Measurements from ENCODE around the gene CASZ1.

DNA sequence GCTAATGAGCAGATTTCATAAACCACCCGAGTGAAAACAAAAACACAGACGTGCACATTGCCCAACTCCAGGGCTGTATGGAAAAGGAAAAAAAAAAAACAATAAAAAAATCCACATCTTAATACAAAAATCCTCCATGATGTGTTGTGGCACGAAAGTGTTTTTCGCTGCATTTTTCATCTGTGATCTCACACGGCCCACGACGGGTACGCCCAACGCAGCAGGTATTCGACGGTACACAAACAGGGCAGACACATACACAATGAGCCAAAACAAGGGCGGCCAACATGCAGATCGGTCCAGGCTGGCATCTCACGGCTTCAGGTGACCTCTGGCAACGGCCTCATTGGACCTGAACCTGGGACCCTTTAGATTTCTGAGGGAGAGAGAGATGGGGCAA lies 31.1 kb downstream of the CASZ1 start:
- TF ChIP-seq, protein P1, sequence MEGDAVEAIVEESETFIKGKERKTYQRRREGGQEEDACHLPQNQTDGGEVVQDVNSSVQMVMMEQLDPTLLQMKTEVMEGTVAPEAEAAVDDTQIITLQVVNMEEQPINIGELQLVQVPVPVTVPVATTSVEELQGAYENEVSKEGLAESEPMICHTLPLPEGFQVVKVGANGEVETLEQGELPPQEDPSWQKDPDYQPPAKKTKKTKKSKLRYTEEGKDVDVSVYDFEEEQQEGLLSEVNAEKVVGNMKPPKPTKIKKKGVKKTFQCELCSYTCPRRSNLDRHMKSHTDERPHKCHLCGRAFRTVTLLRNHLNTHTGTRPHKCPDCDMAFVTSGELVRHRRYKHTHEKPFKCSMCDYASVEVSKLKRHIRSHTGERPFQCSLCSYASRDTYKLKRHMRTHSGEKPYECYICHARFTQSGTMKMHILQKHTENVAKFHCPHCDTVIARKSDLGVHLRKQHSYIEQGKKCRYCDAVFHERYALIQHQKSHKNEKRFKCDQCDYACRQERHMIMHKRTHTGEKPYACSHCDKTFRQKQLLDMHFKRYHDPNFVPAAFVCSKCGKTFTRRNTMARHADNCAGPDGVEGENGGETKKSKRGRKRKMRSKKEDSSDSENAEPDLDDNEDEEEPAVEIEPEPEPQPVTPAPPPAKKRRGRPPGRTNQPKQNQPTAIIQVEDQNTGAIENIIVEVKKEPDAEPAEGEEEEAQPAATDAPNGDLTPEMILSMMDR (IDR thresholded peaks at IDR 0.05; ENCODE audit: insufficient read depth, low read length), result no peak
- TF ChIP-seq POLR2AphosphoS5 (IDR thresholded peaks at IDR 0.05; ENCODE audit: low read depth) (no peak), GABPA (IDR thresholded peaks at IDR 0.05; ENCODE audit: low read depth) (no peak)
- TF ChIP-seq, protein P2, sequence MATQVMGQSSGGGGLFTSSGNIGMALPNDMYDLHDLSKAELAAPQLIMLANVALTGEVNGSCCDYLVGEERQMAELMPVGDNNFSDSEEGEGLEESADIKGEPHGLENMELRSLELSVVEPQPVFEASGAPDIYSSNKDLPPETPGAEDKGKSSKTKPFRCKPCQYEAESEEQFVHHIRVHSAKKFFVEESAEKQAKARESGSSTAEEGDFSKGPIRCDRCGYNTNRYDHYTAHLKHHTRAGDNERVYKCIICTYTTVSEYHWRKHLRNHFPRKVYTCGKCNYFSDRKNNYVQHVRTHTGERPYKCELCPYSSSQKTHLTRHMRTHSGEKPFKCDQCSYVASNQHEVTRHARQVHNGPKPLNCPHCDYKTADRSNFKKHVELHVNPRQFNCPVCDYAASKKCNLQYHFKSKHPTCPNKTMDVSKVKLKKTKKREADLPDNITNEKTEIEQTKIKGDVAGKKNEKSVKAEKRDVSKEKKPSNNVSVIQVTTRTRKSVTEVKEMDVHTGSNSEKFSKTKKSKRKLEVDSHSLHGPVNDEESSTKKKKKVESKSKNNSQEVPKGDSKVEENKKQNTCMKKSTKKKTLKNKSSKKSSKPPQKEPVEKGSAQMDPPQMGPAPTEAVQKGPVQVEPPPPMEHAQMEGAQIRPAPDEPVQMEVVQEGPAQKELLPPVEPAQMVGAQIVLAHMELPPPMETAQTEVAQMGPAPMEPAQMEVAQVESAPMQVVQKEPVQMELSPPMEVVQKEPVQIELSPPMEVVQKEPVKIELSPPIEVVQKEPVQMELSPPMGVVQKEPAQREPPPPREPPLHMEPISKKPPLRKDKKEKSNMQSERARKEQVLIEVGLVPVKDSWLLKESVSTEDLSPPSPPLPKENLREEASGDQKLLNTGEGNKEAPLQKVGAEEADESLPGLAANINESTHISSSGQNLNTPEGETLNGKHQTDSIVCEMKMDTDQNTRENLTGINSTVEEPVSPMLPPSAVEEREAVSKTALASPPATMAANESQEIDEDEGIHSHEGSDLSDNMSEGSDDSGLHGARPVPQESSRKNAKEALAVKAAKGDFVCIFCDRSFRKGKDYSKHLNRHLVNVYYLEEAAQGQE (IDR thresholded peaks at IDR 0.05; ENCODE audit: insufficient replicate concordance, low read depth), result no peak
